HCT116 (cell line): ENCODE data around the gene AKAP12. TPM values are rescaled to one million over a fixed set of nuclear protein-coding genes. Genes with fewer than 3 reads are reported as not detected.
A peak's percentile ranks its signal among the peaks of the same experiment; 100 is the strongest.

Experiments
- ATAC-seq: fragments of 200-7000 bp; cut with Tn5 transposase; 2 replicates; pipeline ENCODE4 v1.9.1; 2020; ENCODE audit warnings: mild to moderate bottlenecking, moderate library complexity
- BruUV-seq: library from RNA; stranded (reverse); fragments of 400-500 nt; replicated peaks from 2 replicates; lab custom pipeline; 2021; lab: Mats Ljungman, UMichigan
- CTCF ChIA-PET: fragments of 300-600 bp; sonication (Branson Sonifier 250); formaldehyde crosslinking; loops from one replicate; lab custom pipeline; 2021; ENCODE audit warnings: antibody characterized with exemption; lab: Charles Lee
- POLR2A ChIA-PET: fragments of 300-600, 350-600 bp; sonication (Branson Sonifier 250); formaldehyde crosslinking; loops from one replicate; lab custom pipeline; 2021; ENCODE audit warnings: antibody characterized with exemption; lab: Charles Lee
- RAD21 ChIA-PET, 2 experiments: fragments of 300-600 bp; sonication (Branson Sonifier 250); formaldehyde crosslinking; loops; one replicate each; lab custom pipeline; 2023; ENCODE audit warnings: low total read pairs in 2 of 2; ENCODE audit not compliant: uncharacterized antibody in 2 of 2, unreplicated experiment in 2 of 2, low non-redundant PET in 1 of 2; lab: Charles Lee
- DNase-seq: peaks from one replicate; pipeline ENCODE4 v3.0.0-alpha.2; 2010; ENCODE audit warnings: low read depth, low spot score
- H2AFZ ChIP-seq: fragments of 200-600 bp; shearing (Covaris generic), sonication (generic); 2 replicates; pipeline ENCODE4 v1.6.1; 2017; ENCODE audit warnings: low read depth, mixed run types, mixed read lengths, antibody characterized with exemption, low read length; ENCODE audit not compliant: poor library complexity, severe bottlenecking
- H3K27ac ChIP-seq: 2 replicates; pipeline ENCODE4 v1.5.1; 2012; ENCODE audit warnings: low read depth, low read length
- H3K27me3 ChIP-seq: fragments of 200-600 bp; sonication (generic); 2 replicates; pipeline ENCODE4 v1.6.1; 2016; ENCODE audit warnings: mixed run types, low read length, mixed read lengths; ENCODE audit not compliant: insufficient read depth
- H3K36me3 ChIP-seq, 2 experiments: fragments of 200-500 bp in 1 of 2; fragments of 200-600 bp in 1 of 2; sonication (Bioruptor generic) in 1 of 2; sonication (generic) in 1 of 2; 2 replicates each; pipeline versions ENCODE4 v1.5.1 to v1.6.1; 2014 to 2016; ENCODE audit warnings: low read length in 2 of 2, inconsistent platforms in 1 of 2, mixed read lengths in 1 of 2, mixed run types in 1 of 2; ENCODE audit not compliant: insufficient read depth in 2 of 2, control insufficient read depth in 1 of 2
- H3K4me1 ChIP-seq, 2 experiments: fragments of 200-600 bp in 1 of 2; sonication (generic) in 1 of 2; 2 replicates each; pipeline versions ENCODE4 v1.5.1 to v1.6.1; 2012 to 2017; ENCODE audit warnings: low read length in 2 of 2, inconsistent platforms in 1 of 2, mild to moderate bottlenecking in 1 of 2, mixed read lengths in 1 of 2, mixed run types in 1 of 2, moderate library complexity in 1 of 2; ENCODE audit not compliant: insufficient read depth in 2 of 2, control insufficient read depth in 1 of 2
- H3K4me2 ChIP-seq: fragments of 200-600 bp; sonication (generic); 2 replicates; pipeline ENCODE4 v1.6.1; 2017; ENCODE audit warnings: mixed run types, low read length, mixed read lengths
- H3K4me3 ChIP-seq, 2 experiments: fragments of 200-600 bp in 1 of 2; sonication (generic) in 1 of 2; replicated peaks in 1 of 2; 2 replicates each; pipeline ENCODE4 v1.5.1; 2011 to 2016; ENCODE audit warnings: low read length in 2 of 2, control low read depth in 1 of 2, low read depth in 1 of 2, mild to moderate bottlenecking in 1 of 2, mixed read lengths in 1 of 2, mixed run types in 1 of 2
- H3K79me2 ChIP-seq: fragments of 200-600 bp; sonication (generic); 2 replicates; pipeline ENCODE4 v1.6.1; 2017; ENCODE audit warnings: mild to moderate bottlenecking, mixed run types, low read length, moderate library complexity, mixed read lengths; ENCODE audit not compliant: insufficient read depth
- H3K9ac ChIP-seq: fragments of 200-600 bp; sonication (generic); 2 replicates; pipeline ENCODE4 v1.6.1; 2016; ENCODE audit warnings: low read length, mixed read lengths
- H3K9me2 ChIP-seq: fragments of 200-600 bp; sonication (generic), shearing (Covaris generic); 2 replicates; pipeline ENCODE4 v1.6.1; 2017; ENCODE audit warnings: mixed run types, mild to moderate bottlenecking, moderate library complexity; ENCODE audit not compliant: insufficient read depth
- H3K9me3 ChIP-seq, 2 experiments: fragments of 200-500 bp in 1 of 2; fragments of 200-600 bp in 1 of 2; sonication (Bioruptor generic) in 1 of 2; sonication (generic) in 1 of 2; 2 replicates each; pipeline ENCODE4 v1.6.1; 2014 to 2017; ENCODE audit warnings: low read length in 2 of 2, mixed read lengths in 2 of 2, inconsistent platforms in 1 of 2, low read depth in 1 of 2, mild to moderate bottlenecking in 1 of 2, mixed run types in 1 of 2, moderate library complexity in 1 of 2; ENCODE audit not compliant: control insufficient read depth in 1 of 2, insufficient read depth in 1 of 2
- H4K20me1 ChIP-seq: fragments of 200-600 bp; sonication (generic), shearing (Covaris generic); 2 replicates; pipeline ENCODE4 v1.6.1; 2017; ENCODE audit warnings: mixed run types, mild to moderate bottlenecking, moderate library complexity; ENCODE audit not compliant: insufficient read depth
- CBX3 ChIP-seq: IDR thresholded peaks from 2 replicates; pipeline ENCODE4 v1.6.1; 2012; ENCODE audit warnings: low read depth
- POLR2A ChIP-seq: IDR thresholded peaks from 2 replicates; pipeline ENCODE4 v1.7.0; 2011; ENCODE audit warnings: borderline replicate concordance; ENCODE audit not compliant: insufficient read depth, insufficient read length; ENCODE audit errors: extremely low read depth
- POLR2AphosphoS5 ChIP-seq: IDR thresholded peaks from 2 replicates; pipeline ENCODE4 v1.6.1; 2011; ENCODE audit warnings: mild to moderate bottlenecking, low read depth, low read length, moderate library complexity
- ZBTB33 ChIP-seq: IDR thresholded peaks from 2 replicates; pipeline ENCODE4 v1.6.1; 2011; ENCODE audit warnings: mild to moderate bottlenecking, low read length, moderate library complexity; ENCODE audit not compliant: insufficient replicate concordance; ENCODE audit errors: extremely low read depth
- ZNF274 ChIP-seq: fragments of 200-500 bp; sonication (Bioruptor generic); IDR thresholded peaks from 2 replicates; pipeline ENCODE4 v1.6.1; 2014; ENCODE audit warnings: mild to moderate bottlenecking, low read depth, low read length, inconsistent platforms
- intact Hi-C: fragments of 100-400 bp; cut with micrococcal nuclease; formaldehyde crosslinking; loops from 2 replicates; pipeline ENCODE4 v1.10.0; 2022
- total RNA-seq: library from RNA; stranded (reverse); gene quantifications from one replicate; pipeline ENCODE4 v1.2.1, GENCODE V29; 2021; ENCODE audit not compliant: unreplicated experiment

The AKAP12 gene
- total RNA-seq, 1 experiment from 2014 or later = 1,220 TPM

- H3K4me2 ChIP-seq = no peak overlapping the region
- no TSS peak for BruUV-seq
- H3K4me1 ChIP-seq = peaks cover 21 to 29% of the 10 kb centered on the region in 2 experiments
These were observed 148.5 kb downstream of the AKAP12 start for GRCh38 chr6:151388236-151388635.

GRCh38 chr6:151388997-151389617 is 149.3 kb downstream of the AKAP12 start:
- intact Hi-C loops = no loop called here
- ATAC-seq (no peak), DNase-seq (no peak)
- Histone ChIP-seq H2AFZ (no peak overlapping the region), H3K36me3 (no peaks in the 10 kb centered on the region), H3K9me3 (no peaks in the 10 kb centered on the region), H3K27me3 (no peaks in the 10 kb centered on the region), H3K9me2 (no peaks in the 10 kb centered on the region), H3K27ac (peak overlapping the region; percentile 99), H4K20me1 (peaks cover 3% of the 10 kb centered on the region; the same call in 1 of the 2 replicates), H3K9ac (peak overlapping the region; percentile 97), H3K4me2 (peak overlapping the region; percentile 96), H3K4me3 (peak overlapping the region; percentile 82 to 86), H3K79me2 (peaks cover 81% of the 10 kb centered on the region), H3K4me1 (peaks cover 24 to 33% of the 10 kb centered on the region in 2 experiments)
- TF ChIP-seq ZBTB33 (no peak), POLR2A (peak; percentile 26), CBX3 (no peak)
- ChIA-PET POLR2A (interaction anchor here (0.8 to 2.0 kb wide), 4 partner anchors 12 to 63 kb away, joined by 3 to 8 read pairs (median 6); no protein-coding TSS in a partner anchor), RAD21 (no interaction called here), CTCF (interaction anchor here (1.0 kb wide), 1 partner anchor 65 kb away, joined by 3 read pairs; no protein-coding TSS in a partner anchor)
- TSS peak; percentile 66 for BruUV-seq

More at GRCh38 chr6:151388236-151388635, 148.5 kb downstream of the AKAP12 start:
- no peaks in the 10 kb centered on the region for H3K36me3 ChIP-seq
- H3K9me3 ChIP-seq = no peaks in the 10 kb centered on the region
- H3K79me2 ChIP-seq = peaks cover 81% of the 10 kb centered on the region
- H3K9me2 ChIP-seq = no peaks in the 10 kb centered on the region
- H3K27ac ChIP-seq = peak overlapping the region; percentile 99; the same call in 1 of the 2 replicates
- H3K9ac ChIP-seq = no peak overlapping the region
- ChIA-PET POLR2A (no interaction called here), CTCF (no interaction called here), RAD21 (no interaction called here)
- no peak for ATAC-seq
- no peak for DNase-seq
- intact Hi-C loops = no loop called here
- no peaks in the 10 kb centered on the region for H3K27me3 ChIP-seq
- H2AFZ ChIP-seq = no peak overlapping the region
- no peak for TF ChIP-seq POLR2AphosphoS5
- no peak for TF ChIP-seq ZNF274
- H3K4me3 ChIP-seq = no peak overlapping the region
- peaks cover 3% of the 10 kb centered on the region; the same call in 1 of the 2 replicates for H4K20me1 ChIP-seq
